PFSK-1 (cell line): ENCODE measurements around the gene QSER1.

Experiments used
- FOXP2 ChIP-seq: optimal IDR thresholded peaks from 2 replicates; pipeline ENCODE3; 2011; ENCODE audit warnings: borderline replicate concordance, control low read depth, inconsistent platforms; ENCODE audit not compliant: insufficient read depth; ENCODE audit errors: extremely low read length, extremely low read depth
- POLR2AphosphoS5 ChIP-seq: IDR thresholded peaks from 2 replicates; pipeline ENCODE4 v1.6.1; 2012; ENCODE audit warnings: low read depth, mild to moderate bottlenecking, control low read depth, low read length, moderate library complexity
- SIN3A ChIP-seq: IDR thresholded peaks from 2 replicates; pipeline ENCODE4 v1.6.1; 2012; ENCODE audit warnings: mild to moderate bottlenecking, low read length, moderate library complexity, borderline replicate concordance; ENCODE audit not compliant: insufficient read depth
- TAF1 ChIP-seq: IDR thresholded peaks from 2 replicates; pipeline ENCODE4 v1.6.1; 2012; ENCODE audit warnings: low read length, control low read depth, borderline replicate concordance; ENCODE audit not compliant: insufficient read depth
- TF ChIP-seq, protein P1 (sequence below), 2 experiments: IDR thresholded peaks; 2 replicates each; pipeline versions ENCODE4 v1.6.1 to v1.8.0; 2011 to 2012; ENCODE audit warnings: low read depth in 2 of 2, low read length in 2 of 2, control low read depth in 1 of 2, inconsistent platforms in 1 of 2, mild to moderate bottlenecking in 1 of 2, moderate library complexity in 1 of 2; ENCODE audit not compliant: insufficient read depth in 1 of 2

QSER1 gene

DNA sequence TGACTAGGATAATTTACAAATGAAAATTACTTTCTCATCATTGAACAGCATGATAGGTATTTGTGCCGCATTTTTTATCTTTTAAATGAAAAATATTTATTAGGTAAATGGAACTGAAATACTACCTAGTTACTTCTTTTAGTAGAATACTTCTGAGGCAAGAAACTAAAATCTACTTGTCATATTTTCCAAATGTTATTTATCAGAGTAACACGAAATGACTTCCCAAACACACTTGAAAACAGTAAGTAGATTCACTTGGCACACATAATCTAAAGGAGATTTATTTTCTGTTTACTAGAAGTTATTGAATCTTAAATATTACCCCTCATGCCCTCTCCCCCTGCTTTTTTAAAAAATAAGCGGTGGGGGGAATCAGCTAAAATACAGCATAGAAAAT is 2.3 kb downstream of the QSER1 start:
- no peak for TF ChIP-seq POLR2AphosphoS5
- TF ChIP-seq, protein P1, sequence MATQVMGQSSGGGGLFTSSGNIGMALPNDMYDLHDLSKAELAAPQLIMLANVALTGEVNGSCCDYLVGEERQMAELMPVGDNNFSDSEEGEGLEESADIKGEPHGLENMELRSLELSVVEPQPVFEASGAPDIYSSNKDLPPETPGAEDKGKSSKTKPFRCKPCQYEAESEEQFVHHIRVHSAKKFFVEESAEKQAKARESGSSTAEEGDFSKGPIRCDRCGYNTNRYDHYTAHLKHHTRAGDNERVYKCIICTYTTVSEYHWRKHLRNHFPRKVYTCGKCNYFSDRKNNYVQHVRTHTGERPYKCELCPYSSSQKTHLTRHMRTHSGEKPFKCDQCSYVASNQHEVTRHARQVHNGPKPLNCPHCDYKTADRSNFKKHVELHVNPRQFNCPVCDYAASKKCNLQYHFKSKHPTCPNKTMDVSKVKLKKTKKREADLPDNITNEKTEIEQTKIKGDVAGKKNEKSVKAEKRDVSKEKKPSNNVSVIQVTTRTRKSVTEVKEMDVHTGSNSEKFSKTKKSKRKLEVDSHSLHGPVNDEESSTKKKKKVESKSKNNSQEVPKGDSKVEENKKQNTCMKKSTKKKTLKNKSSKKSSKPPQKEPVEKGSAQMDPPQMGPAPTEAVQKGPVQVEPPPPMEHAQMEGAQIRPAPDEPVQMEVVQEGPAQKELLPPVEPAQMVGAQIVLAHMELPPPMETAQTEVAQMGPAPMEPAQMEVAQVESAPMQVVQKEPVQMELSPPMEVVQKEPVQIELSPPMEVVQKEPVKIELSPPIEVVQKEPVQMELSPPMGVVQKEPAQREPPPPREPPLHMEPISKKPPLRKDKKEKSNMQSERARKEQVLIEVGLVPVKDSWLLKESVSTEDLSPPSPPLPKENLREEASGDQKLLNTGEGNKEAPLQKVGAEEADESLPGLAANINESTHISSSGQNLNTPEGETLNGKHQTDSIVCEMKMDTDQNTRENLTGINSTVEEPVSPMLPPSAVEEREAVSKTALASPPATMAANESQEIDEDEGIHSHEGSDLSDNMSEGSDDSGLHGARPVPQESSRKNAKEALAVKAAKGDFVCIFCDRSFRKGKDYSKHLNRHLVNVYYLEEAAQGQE (IDR thresholded peaks at IDR 0.05; ENCODE audit: insufficient read depth in 1 of 2, low read depth in 2 of 2, low read length in 2 of 2): no peak
- TF ChIP-seq TAF1: no peak
- no peak for TF ChIP-seq FOXP2
- TF ChIP-seq SIN3A: no peak

DNA sequence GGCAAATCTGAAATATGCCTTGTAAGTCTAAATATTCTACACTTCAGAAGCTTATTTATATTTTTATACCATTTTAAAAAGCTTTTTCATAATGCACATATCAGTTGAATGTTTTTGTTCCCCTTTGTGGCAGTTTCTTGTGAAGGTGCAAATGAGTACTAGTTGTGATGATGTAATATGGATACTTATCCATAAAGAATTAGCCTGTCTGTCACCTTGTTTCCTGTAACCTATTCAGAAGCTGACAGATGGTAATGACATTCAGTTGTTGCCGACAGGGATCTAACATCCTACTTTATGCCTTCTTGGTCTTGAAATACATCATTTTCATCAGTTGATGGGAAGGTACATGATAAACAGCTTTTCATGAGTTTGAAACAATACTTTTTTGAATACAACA is 2.9 kb downstream of the QSER1 start:
- TF ChIP-seq SIN3A (no peak), POLR2AphosphoS5 (no peak), FOXP2 (no peak), TAF1 (no peak)
- TF ChIP-seq, protein P1 (IDR thresholded peaks at IDR 0.05; ENCODE audit: insufficient read depth in 1 of 2, low read depth in 2 of 2, low read length in 2 of 2): no peak

DNA sequence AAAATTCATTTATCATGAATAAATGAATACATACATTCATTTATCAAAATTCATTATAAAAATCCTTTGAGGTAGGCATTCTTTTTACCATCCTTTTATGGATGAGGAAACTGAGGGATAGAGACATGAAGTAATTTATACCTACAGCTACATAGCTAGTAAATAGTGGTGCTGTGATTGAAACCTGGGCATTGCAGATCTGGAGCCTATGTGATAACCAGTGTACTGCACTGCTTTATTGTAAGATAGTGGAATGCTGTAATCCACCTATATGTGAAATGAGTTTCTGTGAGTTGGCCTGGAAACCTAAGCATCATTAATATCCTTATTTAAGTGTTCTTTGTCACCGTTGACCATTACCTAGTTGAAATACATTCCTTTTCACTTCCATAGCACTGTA is 4.5 kb downstream of the QSER1 start:
- TF ChIP-seq, protein P1 (IDR thresholded peaks at IDR 0.05; ENCODE audit: insufficient read depth in 1 of 2, low read depth in 2 of 2, low read length in 2 of 2): no peak
- no peak for TF ChIP-seq SIN3A
- no peak for TF ChIP-seq POLR2AphosphoS5
- no peak for TF ChIP-seq FOXP2
- no peak for TF ChIP-seq TAF1

DNA sequence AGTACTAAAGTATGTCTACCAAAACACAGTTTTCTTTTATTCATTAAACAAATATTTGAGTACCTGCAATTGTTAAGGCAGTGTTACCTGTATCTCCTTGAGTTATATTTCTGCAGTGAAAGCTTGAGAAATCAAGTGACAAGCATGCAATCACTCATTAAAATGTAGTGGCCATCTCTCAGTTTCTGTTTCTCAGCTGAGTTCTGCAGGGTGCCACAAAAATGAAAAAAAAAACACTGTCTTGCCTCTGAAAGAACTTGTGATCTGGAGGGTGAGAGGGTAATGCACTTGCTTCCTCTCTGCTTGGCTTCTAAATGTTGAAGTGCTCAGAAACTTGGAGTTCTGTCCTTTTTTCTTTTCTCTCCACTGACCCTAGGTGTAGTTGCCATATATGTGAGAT is 6.8 kb downstream of the QSER1 start:
- TF ChIP-seq, protein P1 (IDR thresholded peaks at IDR 0.05; ENCODE audit: insufficient read depth in 1 of 2, low read depth in 2 of 2, low read length in 2 of 2): no peak
- no peak for TF ChIP-seq TAF1
- no peak for TF ChIP-seq POLR2AphosphoS5
- no peak for TF ChIP-seq SIN3A
- TF ChIP-seq FOXP2: no peak
